HL-60 (cell line): ENCODE measurements around the gene LEKR1.
A peak's percentile ranks its signal among the peaks of the same experiment; 100 is the strongest.

Source experiments
- DNase-seq, 2 experiments: peaks; one replicate each; pipeline ENCODE4 v3.0.0-alpha.2; 2010 to 2020; ENCODE audit warnings: low read depth in 1 of 2, low spot score in 1 of 2
- H3K27ac ChIP-seq: fragments of 250-450 bp; sonication (Bioruptor Pico); replicated peaks from 2 replicates; pipeline ENCODE4 v1.5.1; 2020; ENCODE audit warnings: mild to moderate bottlenecking, moderate library complexity
- H3K27me3 ChIP-seq: fragments of 250-450 bp; sonication (Bioruptor Pico); 2 replicates; pipeline ENCODE4 v1.5.1; 2021; ENCODE audit warnings: mild to moderate bottlenecking, moderate library complexity; ENCODE audit not compliant: insufficient read depth, poor library complexity, severe bottlenecking
- H3K4me3 ChIP-seq: replicated peaks from 2 replicates; pipeline ENCODE4 v1.5.1; 2011; ENCODE audit warnings: mild to moderate bottlenecking, control low read depth, low read length; ENCODE audit not compliant: insufficient read depth
- CTCF ChIP-seq: IDR thresholded peaks from one replicate; pipeline ENCODE4 v1.5.1; 2011; ENCODE audit warnings: low read length, control low read depth, inconsistent platforms; ENCODE audit not compliant: insufficient read depth
- GABPA ChIP-seq: IDR thresholded peaks from 2 replicates; pipeline ENCODE4 v1.6.1; 2012; ENCODE audit warnings: low read depth
- POLR2AphosphoS5 ChIP-seq: IDR thresholded peaks from 2 replicates; pipeline ENCODE4 v1.6.1; 2012; ENCODE audit warnings: low read depth
- REST ChIP-seq: IDR thresholded peaks from 2 replicates; pipeline ENCODE4 v1.6.1; 2012; ENCODE audit warnings: low read depth; ENCODE audit not compliant: insufficient replicate concordance
- SPI1 ChIP-seq: IDR thresholded peaks from 2 replicates; pipeline ENCODE4 v1.6.1; 2012; ENCODE audit warnings: low read depth, mild to moderate bottlenecking, borderline replicate concordance

LEKR1 gene

GRCh38 chr3:156803952-156804741, 22.0 kb upstream of the LEKR1 start:
- DNase-seq, result peak in 1 of 2 experiments; percentile 44
- TF ChIP-seq POLR2AphosphoS5 (no peak), SPI1 (no peak), REST (no peak)
- no peak overlapping the region for H3K27ac ChIP-seq
- H3K4me3 ChIP-seq, result no peak overlapping the region
- no peaks in the 10 kb centered on the region for H3K27me3 ChIP-seq

GRCh38 chr3:156806698-156807097, 19.5 kb upstream of the LEKR1 start:
- no peak overlapping the region for H3K4me3 ChIP-seq
- TF ChIP-seq REST (no peak), SPI1 (no peak), CTCF (no peak)
- H3K27ac ChIP-seq, result no peak overlapping the region
- no peaks in the 10 kb centered on the region for H3K27me3 ChIP-seq
- no peak for DNase-seq

- TF ChIP-seq GABPA (no peak), SPI1 (no peak), POLR2AphosphoS5 (no peak), CTCF (no peak), REST (no peak)
- DNase-seq, result no peak
- H3K4me3 ChIP-seq, result no peak overlapping the region
- H3K27me3 ChIP-seq, result no peaks in the 10 kb centered on the region
- H3K27ac ChIP-seq, result no peak overlapping the region
These were observed 18.1 kb upstream of the LEKR1 start for GRCh38 chr3:156808025-156808424.
